Measurements from ENCODE around the gene OXT. TPM values are rescaled to one million over a fixed set of nuclear protein-coding genes. Genes with fewer than 3 reads are reported as not detected.
"Not testable (repeated sequence)": the region's sequence is repeated elsewhere in the genome, so short reads cannot be mapped to it uniquely, and the experiment has no call there.

OXT gene
- total RNA-seq, 2 donors from 2014 or later: 0.62 TPM; not detected in 1

DNA sequence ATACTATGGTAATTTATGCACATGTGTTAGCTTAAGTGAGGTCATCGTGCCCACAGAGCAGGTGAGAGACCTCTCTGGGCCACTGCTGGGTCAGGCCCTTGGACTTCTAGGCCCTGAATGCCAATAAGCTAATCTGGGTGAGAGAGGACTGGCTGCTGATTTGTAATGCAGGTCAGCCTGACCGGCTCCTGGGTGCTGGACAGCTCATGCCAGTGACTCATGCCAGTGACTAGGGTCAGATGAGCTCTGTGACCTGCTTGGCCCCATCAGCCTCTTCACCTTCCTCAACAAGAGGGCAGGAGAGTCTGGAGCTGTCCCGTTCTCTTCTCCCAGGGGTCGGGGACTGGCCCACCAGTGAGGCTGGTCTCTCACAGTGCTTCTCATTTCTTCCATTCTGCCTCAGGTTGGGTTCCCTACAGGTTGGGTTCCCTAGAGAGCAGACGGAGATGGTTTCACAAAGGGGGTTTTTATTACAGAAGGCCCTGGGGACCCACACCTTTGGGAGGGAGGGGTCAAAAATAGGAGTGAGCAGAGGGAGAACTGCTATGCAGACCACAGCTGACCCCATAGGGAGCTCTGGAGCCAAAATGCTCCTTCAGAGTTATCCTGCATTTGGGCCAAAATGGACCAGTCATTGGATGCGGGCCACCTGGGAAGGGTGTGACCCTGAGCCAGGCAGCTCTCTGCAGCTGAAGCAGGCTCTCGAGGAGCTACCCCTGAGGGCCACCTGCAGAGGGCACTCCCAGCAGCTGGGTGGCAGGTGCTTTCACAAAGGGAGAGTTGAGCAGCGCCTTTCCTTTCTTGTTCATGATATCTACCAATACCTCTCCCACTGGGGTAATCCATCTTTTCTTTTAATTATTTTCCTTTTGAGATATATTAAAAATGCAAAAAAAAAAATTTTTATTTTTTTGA, 2.2 kb upstream of the OXT start:
- H3K27ac Mint-ChIP-seq: no peak overlapping the region
- H3K4me3 Mint-ChIP-seq: no peak overlapping the region

DNA sequence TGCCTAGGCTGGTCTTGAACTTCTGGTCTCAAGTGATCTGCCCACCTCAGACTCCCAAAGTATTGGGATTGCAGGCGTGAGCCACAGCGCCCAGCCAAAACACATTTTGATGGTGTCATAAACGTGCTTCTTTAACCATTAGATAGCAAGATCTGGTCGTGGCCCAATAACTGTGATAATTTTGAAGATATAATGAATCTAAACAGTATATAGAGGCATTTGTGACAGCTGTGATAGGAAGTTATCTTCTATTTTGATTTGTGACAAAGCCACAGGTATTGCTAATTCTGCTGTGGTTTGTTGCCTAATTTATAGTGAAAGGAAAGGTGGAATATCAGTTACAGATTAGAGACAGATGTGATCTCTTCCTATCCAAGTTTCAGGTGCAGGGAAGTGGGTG, 695 bp upstream of the OXT start:
- peak overlapping the region; percentile 87 for H3K4me3 Mint-ChIP-seq
- DNase-seq: no peak
- peaks cover 23% of the 10 kb centered on the region for H3K4me1 Mint-ChIP-seq
- H3K36me3 Mint-ChIP-seq (ENCODE audit: low read depth): peaks cover 2% of the 10 kb centered on the region
- ATAC-seq: no peak
- peak overlapping the region; percentile 91 for H3K27ac Mint-ChIP-seq
- no peaks in the 10 kb centered on the region for H3K27me3 Mint-ChIP-seq
- no peaks in the 10 kb centered on the region for H3K9me3 ChIP-seq (ENCODE audit: control insufficient read depth, low read length, poor library complexity, severe bottlenecking)

More for the DNA sequence above, 2.2 kb upstream of the OXT start:
- Mint-ChIP-seq H3K27me3 (no peaks in the 10 kb centered on the region), H3K36me3 (ENCODE audit: low read depth) (peaks cover 2% of the 10 kb centered on the region), H3K4me1 (peaks cover 31% of the 10 kb centered on the region)
- ATAC-seq (peak; percentile 26), DNase-seq (no peak)
- no peaks in the 10 kb centered on the region for H3K9me3 ChIP-seq (ENCODE audit: control insufficient read depth, low read length, poor library complexity, severe bottlenecking)

- Mint-ChIP-seq H3K27me3 (no peaks in the 10 kb centered on the region), H3K4me3 (peak overlapping the region; percentile 87), H3K36me3 (ENCODE audit: low read depth) (peaks cover 2% of the 10 kb centered on the region), H3K4me1 (peaks cover 23% of the 10 kb centered on the region), H3K27ac (peak overlapping the region; percentile 91)
- no peak for ATAC-seq
- DNase-seq: no peak
- H3K9me3 ChIP-seq (ENCODE audit: control insufficient read depth, low read length, poor library complexity, severe bottlenecking): no peaks in the 10 kb centered on the region
These were observed 182 bp upstream of the OXT start for GRCh38 chr20:3071266-3071609.

DNA sequence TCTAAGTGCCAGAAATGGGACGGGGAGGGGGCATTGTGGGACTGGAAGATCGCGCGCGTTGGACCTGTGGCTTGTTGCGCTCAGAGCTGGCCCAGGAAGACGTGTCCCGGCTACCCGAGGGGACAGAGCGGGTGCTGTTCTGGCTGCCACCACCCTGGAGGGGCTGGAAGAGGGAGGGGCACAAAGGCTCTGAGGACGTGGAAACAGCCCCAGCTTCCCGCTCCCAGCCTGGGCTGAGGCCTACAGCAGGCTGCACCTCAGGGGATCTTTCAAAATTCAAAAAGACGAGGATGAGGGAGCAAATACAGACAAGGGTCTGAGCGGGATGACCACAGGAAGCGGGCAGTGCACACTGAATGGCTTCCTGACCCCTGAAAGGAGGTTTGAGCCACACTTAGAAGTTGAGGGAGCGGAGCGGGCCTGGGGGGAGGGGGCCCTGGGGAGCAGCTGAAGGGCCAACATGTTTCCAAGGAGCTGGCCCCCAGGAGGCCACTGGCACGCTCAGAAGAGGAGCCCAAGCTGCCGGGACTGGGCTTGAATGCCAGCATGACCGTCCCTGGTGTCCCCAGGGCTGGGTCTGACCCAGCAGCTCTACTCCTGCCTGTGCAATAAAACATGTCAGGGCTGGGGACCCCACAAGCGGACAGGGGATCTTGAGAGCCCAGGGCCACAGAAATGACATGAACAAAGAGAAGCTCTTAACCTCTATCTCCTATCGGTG, 1.3 kb downstream of the OXT start:
- peaks cover 2% of the 10 kb centered on the region for H3K36me3 Mint-ChIP-seq (ENCODE audit: low read depth)
- peaks cover 26% of the 10 kb centered on the region for H3K4me1 Mint-ChIP-seq
- peak overlapping the region; percentile 87 for H3K4me3 Mint-ChIP-seq
- H3K27me3 Mint-ChIP-seq: no peaks in the 10 kb centered on the region
- DNase-seq (no peak), ATAC-seq (no peak)
- H3K27ac Mint-ChIP-seq: peak overlapping the region; percentile 80
- no peaks in the 10 kb centered on the region for H3K9me3 ChIP-seq (ENCODE audit: control insufficient read depth, low read length, poor library complexity, severe bottlenecking)

GRCh38 chr20:3073251-3073643, 1.8 kb downstream of the OXT start:
- not testable (repeated sequence) for ATAC-seq; H3K27me3 Mint-ChIP-seq; H3K36me3 Mint-ChIP-seq (ENCODE audit: low read depth); H3K9me3 ChIP-seq (ENCODE audit: control insufficient read depth, low read length, poor library complexity, severe bottlenecking); DNase-seq
- H3K4me3 Mint-ChIP-seq: peak overlapping the region; percentile 33
- peaks cover 27% of the 10 kb centered on the region for H3K4me1 Mint-ChIP-seq
- peak overlapping the region; percentile 80 for H3K27ac Mint-ChIP-seq

DNA sequence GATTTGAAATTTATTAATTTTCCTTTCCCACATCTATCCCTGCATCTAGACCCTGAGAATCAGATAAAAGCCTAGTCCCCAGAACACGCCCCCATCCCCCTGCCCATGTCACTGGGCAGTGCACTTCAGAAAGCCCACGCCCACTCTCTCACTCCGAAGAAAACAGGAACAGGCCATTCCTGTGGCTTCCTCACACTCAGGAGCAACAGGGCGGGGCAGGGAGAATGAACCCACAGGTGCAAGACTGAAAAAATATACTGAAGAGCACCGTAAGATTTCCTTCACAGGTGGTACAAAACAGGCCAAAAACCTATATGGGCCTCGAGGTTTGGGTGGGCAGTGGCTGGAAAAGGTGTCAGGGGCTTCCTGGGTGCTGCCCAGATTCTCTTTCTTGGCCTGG, 3.4 kb downstream of the OXT start:
- Mint-ChIP-seq H3K4me3 (no peak overlapping the region), H3K27ac (no peak overlapping the region), H3K36me3 (ENCODE audit: low read depth) (no peaks in the 10 kb centered on the region), H3K27me3 (no peaks in the 10 kb centered on the region), H3K4me1 (peaks cover 24% of the 10 kb centered on the region)
- DNase-seq (no peak), ATAC-seq (no peak)
- H3K9me3 ChIP-seq (ENCODE audit: control insufficient read depth, low read length, poor library complexity, severe bottlenecking): no peaks in the 10 kb centered on the region

GRCh38 chr20:3075315-3075714, 3.9 kb downstream of the OXT start:
- not testable (repeated sequence) for H3K27ac Mint-ChIP-seq; H3K9me3 ChIP-seq (ENCODE audit: control insufficient read depth, low read length, poor library complexity, severe bottlenecking); H3K27me3 Mint-ChIP-seq; H3K4me3 Mint-ChIP-seq; DNase-seq; ATAC-seq; H3K36me3 Mint-ChIP-seq (ENCODE audit: low read depth)
- peaks cover 24% of the 10 kb centered on the region for H3K4me1 Mint-ChIP-seq

DNA sequence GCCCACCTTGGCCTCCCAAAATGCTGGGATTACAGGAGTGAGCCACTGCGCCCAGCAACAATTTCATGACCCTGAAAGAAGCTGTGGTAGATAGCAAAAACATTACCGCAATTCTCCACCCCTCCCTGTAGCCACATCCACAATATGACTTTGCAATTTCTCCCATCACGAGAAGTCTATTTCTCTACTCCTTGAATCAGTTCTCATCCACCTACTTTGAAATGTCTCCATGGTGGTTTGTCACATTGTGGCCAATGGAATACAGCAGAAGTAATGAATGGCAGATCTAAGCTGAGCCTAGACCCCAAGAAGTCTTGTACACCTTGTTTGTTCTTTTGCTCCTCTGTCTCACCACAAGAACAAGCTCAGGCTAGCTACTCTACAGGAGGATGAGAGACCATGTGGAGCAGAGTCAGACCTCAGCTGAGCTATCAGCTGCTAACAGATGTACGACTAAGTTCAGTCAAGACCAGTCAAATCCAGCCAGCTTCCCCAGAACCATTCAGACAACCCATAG, 6.3 kb downstream of the OXT start:
- no peaks in the 10 kb centered on the region for H3K9me3 ChIP-seq (ENCODE audit: control insufficient read depth, low read length, poor library complexity, severe bottlenecking)
- Mint-ChIP-seq H3K36me3 (ENCODE audit: low read depth) (peaks cover 2% of the 10 kb centered on the region), H3K4me3 (peak overlapping the region; percentile 36), H3K4me1 (peaks cover 15% of the 10 kb centered on the region), H3K27ac (no peak overlapping the region), H3K27me3 (peaks cover 22% of the 10 kb centered on the region)
- peak; percentile 45 for ATAC-seq
- no peak for DNase-seq

DNA sequence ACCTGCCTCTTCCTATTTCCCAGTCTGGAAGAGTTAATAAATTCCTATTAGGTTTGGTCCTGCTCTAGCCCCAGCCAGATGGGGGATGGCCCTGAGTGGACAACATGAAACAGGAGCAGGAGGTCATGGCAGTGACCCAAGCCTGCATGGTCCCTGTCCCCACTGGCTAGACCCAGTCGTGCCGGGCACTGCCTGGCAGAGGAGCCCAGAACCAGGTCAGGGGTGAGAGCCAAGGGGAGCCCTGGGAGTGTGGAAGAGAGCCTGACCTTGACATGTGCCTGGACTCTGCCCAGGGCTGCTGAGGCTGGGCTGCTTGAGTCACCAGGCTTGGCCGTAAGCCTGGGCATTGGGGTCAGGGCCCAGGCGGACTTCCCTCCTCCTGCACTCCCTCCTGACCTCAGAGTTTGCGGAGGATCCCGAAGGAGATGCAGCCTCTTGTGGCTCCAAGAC, 9.5 kb downstream of the OXT start:
- ATAC-seq (no peak), DNase-seq (no peak)
- no peak overlapping the region for H3K4me3 Mint-ChIP-seq
- no peaks in the 10 kb centered on the region for H3K9me3 ChIP-seq (ENCODE audit: control insufficient read depth, low read length, poor library complexity, severe bottlenecking)
- H3K27ac Mint-ChIP-seq: no peak overlapping the region
- H3K27me3 Mint-ChIP-seq: peaks cover 39% of the 10 kb centered on the region
- H3K36me3 Mint-ChIP-seq (ENCODE audit: low read depth): peaks cover 5% of the 10 kb centered on the region
- peaks cover 17% of the 10 kb centered on the region for H3K4me1 Mint-ChIP-seq

DNA sequence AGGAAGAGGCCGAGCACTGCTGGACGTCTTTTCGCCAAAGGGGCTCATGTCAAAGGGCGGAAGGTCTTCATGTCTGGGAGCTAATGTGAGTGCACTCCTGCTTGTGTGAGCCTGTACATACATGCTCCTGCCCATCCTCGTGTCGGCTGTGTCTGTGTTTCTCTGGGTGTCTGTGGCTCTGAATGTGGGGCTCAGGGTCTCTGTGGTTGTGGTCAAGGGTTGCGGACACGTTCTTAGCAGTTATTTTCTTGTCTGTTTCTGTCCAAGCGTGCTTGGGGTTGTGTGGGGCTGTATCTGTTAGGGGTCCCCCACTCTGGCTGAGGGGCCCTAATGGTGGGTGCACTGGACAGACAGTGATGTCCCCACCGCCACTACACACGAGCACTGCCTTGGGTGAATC, 10.2 kb downstream of the OXT start:
- no peaks in the 10 kb centered on the region for H3K9me3 ChIP-seq (ENCODE audit: control insufficient read depth, low read length, poor library complexity, severe bottlenecking)
- no peak overlapping the region for H3K27ac Mint-ChIP-seq
- DNase-seq (no peak), ATAC-seq (no peak)
- H3K27me3 Mint-ChIP-seq: peaks cover 39% of the 10 kb centered on the region
- peaks cover 5% of the 10 kb centered on the region for H3K36me3 Mint-ChIP-seq (ENCODE audit: low read depth)
- H3K4me3 Mint-ChIP-seq: peak overlapping the region; percentile 80
- peaks cover 17% of the 10 kb centered on the region for H3K4me1 Mint-ChIP-seq

DNA sequence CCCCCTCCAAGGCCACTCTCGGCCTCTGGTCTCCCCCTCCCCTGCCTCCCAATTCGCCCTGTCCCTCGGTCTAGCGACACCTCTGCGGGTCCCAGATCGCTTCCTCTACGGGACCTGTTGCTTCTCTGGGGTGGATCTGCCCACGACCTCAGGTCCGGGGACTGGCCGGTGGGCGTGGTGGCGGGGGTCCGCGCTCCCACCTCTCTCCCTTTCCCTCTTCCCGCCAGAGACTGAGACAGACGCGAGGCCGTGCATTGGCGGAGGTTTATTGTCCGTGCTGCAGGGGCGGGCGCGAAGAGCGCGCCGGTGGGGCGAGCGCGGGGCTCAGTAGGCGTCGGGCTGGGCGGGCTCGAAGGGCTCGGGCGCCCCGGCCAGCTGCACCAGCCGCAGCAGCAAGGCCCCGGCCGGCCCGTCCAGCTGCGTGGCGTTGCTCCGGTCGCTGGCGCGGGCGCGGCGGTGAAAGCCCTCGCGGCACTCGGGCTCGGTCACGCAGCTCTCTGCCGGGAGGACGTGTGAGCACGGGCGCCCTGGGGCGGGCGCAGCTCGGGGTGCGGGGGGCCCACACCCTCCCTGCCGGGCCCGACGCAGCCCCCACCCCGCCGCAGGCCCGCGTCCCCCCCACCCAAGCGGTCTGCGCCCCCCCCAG, 11.0 kb downstream of the OXT start:
- DNase-seq (no peak), ATAC-seq (peak; percentile 53)
- Mint-ChIP-seq H3K27me3 (peaks cover 39% of the 10 kb centered on the region), H3K4me1 (peaks cover 13% of the 10 kb centered on the region), H3K36me3 (ENCODE audit: low read depth) (peaks cover 5% of the 10 kb centered on the region), H3K4me3 (peak overlapping the region; percentile 80), H3K27ac (no peak overlapping the region)
- no peaks in the 10 kb centered on the region for H3K9me3 ChIP-seq (ENCODE audit: control insufficient read depth, low read length, poor library complexity, severe bottlenecking)

- no peak for DNase-seq
- Mint-ChIP-seq H3K27ac (no peak overlapping the region), H3K27me3 (peaks cover 40% of the 10 kb centered on the region), H3K4me1 (peaks cover 11% of the 10 kb centered on the region), H3K4me3 (peak overlapping the region; percentile 80), H3K36me3 (ENCODE audit: low read depth) (peaks cover 5% of the 10 kb centered on the region)
- no peaks in the 10 kb centered on the region for H3K9me3 ChIP-seq (ENCODE audit: control insufficient read depth, low read length, poor library complexity, severe bottlenecking)
- ATAC-seq: peak; percentile 53
These were observed 11.8 kb downstream of the OXT start for GRCh38 chr20:3082955-3083952.

All from T-helper 17 cell (primary cell).